Measurements from ENCODE around the gene SPNS3. TPM values are rescaled to one million over a fixed set of nuclear protein-coding genes. Genes with fewer than 3 reads are reported as not detected.

SPNS3 gene, protein sequence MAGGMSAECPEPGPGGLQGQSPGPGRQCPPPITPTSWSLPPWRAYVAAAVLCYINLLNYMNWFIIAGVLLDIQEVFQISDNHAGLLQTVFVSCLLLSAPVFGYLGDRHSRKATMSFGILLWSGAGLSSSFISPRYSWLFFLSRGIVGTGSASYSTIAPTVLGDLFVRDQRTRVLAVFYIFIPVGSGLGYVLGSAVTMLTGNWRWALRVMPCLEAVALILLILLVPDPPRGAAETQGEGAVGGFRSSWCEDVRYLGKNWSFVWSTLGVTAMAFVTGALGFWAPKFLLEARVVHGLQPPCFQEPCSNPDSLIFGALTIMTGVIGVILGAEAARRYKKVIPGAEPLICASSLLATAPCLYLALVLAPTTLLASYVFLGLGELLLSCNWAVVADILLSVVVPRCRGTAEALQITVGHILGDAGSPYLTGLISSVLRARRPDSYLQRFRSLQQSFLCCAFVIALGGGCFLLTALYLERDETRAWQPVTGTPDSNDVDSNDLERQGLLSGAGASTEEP
- 2.2 TPM in 2 replicates for polyA plus RNA-seq (2013)

DNA sequence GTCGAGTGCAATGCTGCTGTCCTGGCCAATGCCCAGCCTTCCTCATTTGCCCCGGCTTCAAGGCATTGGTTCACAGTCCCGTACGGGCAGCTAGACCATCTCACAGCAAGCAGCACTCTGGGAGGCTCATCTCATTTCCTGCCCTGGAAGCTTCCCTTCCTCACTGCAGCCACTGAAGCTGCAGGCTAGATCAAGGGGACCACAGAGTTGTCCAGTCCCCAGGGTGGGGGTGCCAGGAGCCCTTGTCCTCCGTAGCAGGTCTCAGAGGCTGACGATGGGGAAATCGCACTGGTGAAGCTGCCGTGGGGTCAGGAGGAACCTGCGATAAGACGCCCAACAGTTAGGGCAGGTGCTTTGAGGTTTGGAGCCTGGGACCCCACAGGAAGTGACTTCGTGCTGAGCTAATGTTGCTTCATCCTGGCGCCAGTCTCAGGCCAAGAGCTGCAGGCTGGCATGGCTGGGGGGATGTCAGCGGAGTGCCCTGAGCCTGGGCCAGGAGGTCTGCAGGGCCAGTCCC lies at the start of gene SPNS3:
SPNS3 (plus strand) TSS at position 426 of the 517 bp plus-strand sequence; CDS start at position 454, 28 bp downstream.
- H3K4me3 ChIP-seq (ENCODE audit: low read depth, low read length) = no peak within 1 kb of the TSS
- H3K9me3 ChIP-seq (ENCODE audit: insufficient read depth, low read depth, low read length) = no peaks in the 10 kb centered on the region
- no peak within 1 kb of the TSS for H4K91ac ChIP-seq (ENCODE audit: low read depth, low read length)
- H3K79me2 ChIP-seq (ENCODE audit: control insufficient read depth, insufficient read depth, low read length, poor library complexity) = peaks cover 2% of the 10 kb centered on the region
- DNase-seq = no peak
- H3K14ac ChIP-seq (ENCODE audit: low read length) = no peak within 1 kb of the TSS
- no peak within 1 kb of the TSS for H4K12ac ChIP-seq (ENCODE audit: low read depth, low read length)
- H3K79me1 ChIP-seq (ENCODE audit: low read length) = peaks cover 7% of the 10 kb centered on the region
- H3K9ac ChIP-seq (ENCODE audit: low read length) = no peak within 1 kb of the TSS
- no peak within 1 kb of the TSS for H3K23ac ChIP-seq (ENCODE audit: low read length)
- H4K8ac ChIP-seq (ENCODE audit: low read depth, low read length) = no peak within 1 kb of the TSS
- H2AFZ ChIP-seq (ENCODE audit: insufficient read depth, low read length, poor library complexity) = no peak within 1 kb of the TSS
- H3K27me3 ChIP-seq (ENCODE audit: insufficient read depth, low read length) = no peaks in the 10 kb centered on the region
- no peak within 1 kb of the TSS for H3K4me2 ChIP-seq (ENCODE audit: low read length)
- H2BK120ac ChIP-seq (ENCODE audit: insufficient read depth, low read length, poor library complexity) = no peak within 1 kb of the TSS
- H3K4me1 ChIP-seq (ENCODE audit: control insufficient read depth in 1 of 2, insufficient read depth in 2 of 2, low read length in 2 of 2) = peaks cover 5 to 8% of the 10 kb centered on the region in 2 experiments
- no peaks in the 10 kb centered on the region for H3K36me3 ChIP-seq (ENCODE audit: control insufficient read depth in 1 of 2, insufficient read depth in 2 of 2, low read length in 2 of 2)
- no peak within 1 kb of the TSS for H2BK5ac ChIP-seq (ENCODE audit: low read depth, low read length, poor library complexity)
- peak within 1 kb of the TSS; percentile 5 for H2BK12ac ChIP-seq (ENCODE audit: low read length)
- H3K27ac ChIP-seq (ENCODE audit: low read depth, low read length) = no peak within 1 kb of the TSS
- no peak within 1 kb of the TSS for H3K18ac ChIP-seq (ENCODE audit: low read length)
- no peak within 1 kb of the TSS for H2AK5ac ChIP-seq (ENCODE audit: low read length)
- H3K4ac ChIP-seq (ENCODE audit: low read depth, low read length) = no peak within 1 kb of the TSS
- no CpG with 5 or more reads among the region's 13 CpGs for WGBS (ENCODE audit: extremely low coverage, insufficient coverage, insufficient read length)

DNA sequence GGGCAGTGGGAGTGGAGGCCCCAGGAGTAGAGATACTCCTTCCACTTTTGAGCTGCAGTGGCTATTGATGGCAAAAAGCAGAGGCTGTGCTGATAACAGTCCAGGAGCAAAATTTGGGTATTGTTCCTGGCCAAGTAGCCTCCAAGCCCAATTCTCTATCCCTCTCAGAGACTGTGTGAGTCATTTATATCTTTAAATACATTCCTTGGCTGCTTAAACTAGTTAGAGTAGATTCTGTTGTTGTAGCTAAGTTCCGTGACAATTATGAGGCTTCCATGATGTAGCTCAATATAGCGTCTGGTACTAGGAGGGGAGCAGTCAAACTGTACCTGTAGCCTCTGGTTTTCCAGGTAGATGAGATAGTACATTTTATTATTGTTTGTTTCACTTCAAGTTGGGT lies 47.3 kb upstream of the SPNS3 start:
- H4K8ac ChIP-seq (ENCODE audit: low read depth, low read length) = no peak overlapping the region
- H3K14ac ChIP-seq (ENCODE audit: low read length) = no peak overlapping the region
- no peak overlapping the region for H4K91ac ChIP-seq (ENCODE audit: low read depth, low read length)
- H3K79me1 ChIP-seq (ENCODE audit: low read length) = no peaks in the 10 kb centered on the region
- no peak overlapping the region for H3K23ac ChIP-seq (ENCODE audit: low read length)
- H3K9me3 ChIP-seq (ENCODE audit: insufficient read depth, low read depth, low read length) = no peaks in the 10 kb centered on the region
- no peaks in the 10 kb centered on the region for H3K27me3 ChIP-seq (ENCODE audit: insufficient read depth, low read length)
- no peak overlapping the region for H2BK120ac ChIP-seq (ENCODE audit: insufficient read depth, low read length, poor library complexity)
- no peak overlapping the region for H2BK12ac ChIP-seq (ENCODE audit: low read length)
- no peak overlapping the region for H2AK5ac ChIP-seq (ENCODE audit: low read length)
- no peak overlapping the region for H2BK5ac ChIP-seq (ENCODE audit: low read depth, low read length, poor library complexity)
- peak in 1 of 2 donors; percentile 67 for DNase-seq
- H3K9ac ChIP-seq (ENCODE audit: low read length) = no peak overlapping the region
- no peak overlapping the region for H3K27ac ChIP-seq (ENCODE audit: low read depth, low read length)
- no peak overlapping the region for H3K4ac ChIP-seq (ENCODE audit: low read depth, low read length)
- no peak overlapping the region for H4K12ac ChIP-seq (ENCODE audit: low read depth, low read length)
- no peak overlapping the region for H3K18ac ChIP-seq (ENCODE audit: low read length)
- no CpG with 5 or more reads among the region's 2 CpGs for WGBS (ENCODE audit: extremely low coverage, insufficient coverage, insufficient read length)
- no peak overlapping the region for H3K4me3 ChIP-seq (ENCODE audit: low read depth, low read length)
- no peak overlapping the region for H3K4me2 ChIP-seq (ENCODE audit: low read length)
- no peaks in the 10 kb centered on the region for H3K36me3 ChIP-seq (ENCODE audit: control insufficient read depth in 1 of 2, insufficient read depth in 2 of 2, low read length in 2 of 2)
- no peak overlapping the region for H2AFZ ChIP-seq (ENCODE audit: insufficient read depth, low read length, poor library complexity)
- peaks cover 0 to 2% of the 10 kb centered on the region in 2 experiments for H3K4me1 ChIP-seq (ENCODE audit: control insufficient read depth in 1 of 2, insufficient read depth in 2 of 2, low read length in 2 of 2)
- no peaks in the 10 kb centered on the region for H3K79me2 ChIP-seq (ENCODE audit: control insufficient read depth, insufficient read depth, low read length, poor library complexity)

DNA sequence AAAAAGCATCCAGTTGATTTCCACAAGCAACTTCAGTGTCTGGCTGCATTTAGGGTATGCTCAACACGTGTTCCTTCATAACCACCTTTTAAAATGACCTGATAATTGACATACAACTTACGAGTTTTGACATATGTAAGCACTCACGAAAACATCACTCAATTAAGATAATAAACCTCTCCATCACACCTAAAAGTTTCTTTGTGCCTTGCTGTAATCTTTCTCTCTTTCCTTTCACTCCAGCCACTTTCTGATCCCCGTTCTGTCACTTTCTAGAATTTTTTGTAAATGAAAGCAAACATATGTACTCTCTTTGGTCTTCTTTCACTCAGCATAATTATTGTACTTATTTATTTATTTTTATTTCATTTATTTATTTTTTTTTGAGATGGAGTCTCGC lies 46.6 kb upstream of the SPNS3 start:
- no peaks in the 10 kb centered on the region for H3K9me3 ChIP-seq (ENCODE audit: insufficient read depth, low read depth, low read length)
- DNase-seq = no peak

DNA sequence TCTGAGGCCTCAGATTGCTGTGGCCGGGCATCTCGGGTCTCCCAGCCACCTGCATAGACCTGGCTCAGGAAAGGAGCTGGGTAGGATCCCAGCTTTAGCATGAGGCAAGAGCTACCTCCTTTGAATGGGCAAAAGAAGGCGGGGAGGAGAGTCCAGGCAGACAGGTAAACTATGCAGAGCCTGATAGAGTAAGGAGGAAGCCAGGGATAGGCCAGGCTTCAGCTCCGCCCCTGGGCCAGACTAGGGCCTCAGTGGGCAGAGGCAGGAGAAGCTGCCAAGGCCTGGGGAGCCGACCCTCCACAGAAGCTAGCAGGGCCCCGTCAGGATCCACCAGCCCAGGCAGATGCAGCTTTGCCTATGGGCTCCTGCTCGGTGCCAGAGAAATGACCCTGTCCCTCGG lies 44.7 kb upstream of the SPNS3 start:
- H3K79me2 ChIP-seq (ENCODE audit: control insufficient read depth, insufficient read depth, low read length, poor library complexity) = peaks cover 2% of the 10 kb centered on the region
- peak in 1 of 2 donors; percentile 59 for DNase-seq
- no peak overlapping the region for H3K4ac ChIP-seq (ENCODE audit: low read depth, low read length)
- H4K8ac ChIP-seq (ENCODE audit: low read depth, low read length) = peak overlapping the region; percentile 53
- peaks cover 4% of the 10 kb centered on the region for H3K79me1 ChIP-seq (ENCODE audit: low read length)
- H2BK12ac ChIP-seq (ENCODE audit: low read length) = no peak overlapping the region
- no CpG with 5 or more reads among the region's 8 CpGs for WGBS (ENCODE audit: extremely low coverage, insufficient coverage, insufficient read length)
- H2AK5ac ChIP-seq (ENCODE audit: low read length) = no peak overlapping the region
- H3K4me2 ChIP-seq (ENCODE audit: low read length) = no peak overlapping the region
- H3K4me3 ChIP-seq (ENCODE audit: low read depth, low read length) = no peak overlapping the region
- no peak overlapping the region for H4K12ac ChIP-seq (ENCODE audit: low read depth, low read length)
- no peaks in the 10 kb centered on the region for H3K27me3 ChIP-seq (ENCODE audit: insufficient read depth, low read length)
- H3K9ac ChIP-seq (ENCODE audit: low read length) = no peak overlapping the region
- H2BK120ac ChIP-seq (ENCODE audit: insufficient read depth, low read length, poor library complexity) = no peak overlapping the region
- no peak overlapping the region for H3K23ac ChIP-seq (ENCODE audit: low read length)
- no peak overlapping the region for H2AFZ ChIP-seq (ENCODE audit: insufficient read depth, low read length, poor library complexity)
- H3K14ac ChIP-seq (ENCODE audit: low read length) = no peak overlapping the region
- no peaks in the 10 kb centered on the region for H3K9me3 ChIP-seq (ENCODE audit: insufficient read depth, low read depth, low read length)
- H4K91ac ChIP-seq (ENCODE audit: low read depth, low read length) = no peak overlapping the region
- no peak overlapping the region for H2BK5ac ChIP-seq (ENCODE audit: low read depth, low read length, poor library complexity)
- no peaks in the 10 kb centered on the region for H3K36me3 ChIP-seq (ENCODE audit: control insufficient read depth in 1 of 2, insufficient read depth in 2 of 2, low read length in 2 of 2)
- H3K18ac ChIP-seq (ENCODE audit: low read length) = no peak overlapping the region
- H3K4me1 ChIP-seq (ENCODE audit: control insufficient read depth in 1 of 2, insufficient read depth in 2 of 2, low read length in 2 of 2) = peaks cover 7 to 8% of the 10 kb centered on the region in 2 experiments
- no peak overlapping the region for H3K27ac ChIP-seq (ENCODE audit: low read depth, low read length)

More for the DNA sequence above, 46.6 kb upstream of the SPNS3 start:
- H3K4ac ChIP-seq (ENCODE audit: low read depth, low read length) = no peak overlapping the region
- H3K4me2 ChIP-seq (ENCODE audit: low read length) = no peak overlapping the region
- WGBS (ENCODE audit: extremely low coverage, insufficient coverage, insufficient read length) = no CpG with 5 or more reads among the region's 5 CpGs
- no peak overlapping the region for H3K18ac ChIP-seq (ENCODE audit: low read length)
- H3K14ac ChIP-seq (ENCODE audit: low read length) = no peak overlapping the region
- H3K23ac ChIP-seq (ENCODE audit: low read length) = no peak overlapping the region
- no peak overlapping the region for H3K27ac ChIP-seq (ENCODE audit: low read depth, low read length)
- H2BK120ac ChIP-seq (ENCODE audit: insufficient read depth, low read length, poor library complexity) = no peak overlapping the region
- H2BK5ac ChIP-seq (ENCODE audit: low read depth, low read length, poor library complexity) = no peak overlapping the region
- no peak overlapping the region for H4K91ac ChIP-seq (ENCODE audit: low read depth, low read length)
- H3K79me2 ChIP-seq (ENCODE audit: control insufficient read depth, insufficient read depth, low read length, poor library complexity) = no peaks in the 10 kb centered on the region
- no peaks in the 10 kb centered on the region for H3K36me3 ChIP-seq (ENCODE audit: control insufficient read depth in 1 of 2, insufficient read depth in 2 of 2, low read length in 2 of 2)
- H4K8ac ChIP-seq (ENCODE audit: low read depth, low read length) = no peak overlapping the region
- no peak overlapping the region for H2AFZ ChIP-seq (ENCODE audit: insufficient read depth, low read length, poor library complexity)
- H2AK5ac ChIP-seq (ENCODE audit: low read length) = no peak overlapping the region
- no peak overlapping the region for H2BK12ac ChIP-seq (ENCODE audit: low read length)
- no peaks in the 10 kb centered on the region for H3K27me3 ChIP-seq (ENCODE audit: insufficient read depth, low read length)
- H3K79me1 ChIP-seq (ENCODE audit: low read length) = no peaks in the 10 kb centered on the region
- peaks cover 0 to 2% of the 10 kb centered on the region in 2 experiments for H3K4me1 ChIP-seq (ENCODE audit: control insufficient read depth in 1 of 2, insufficient read depth in 2 of 2, low read length in 2 of 2)
- H4K12ac ChIP-seq (ENCODE audit: low read depth, low read length) = no peak overlapping the region
- H3K9ac ChIP-seq (ENCODE audit: low read length) = no peak overlapping the region
- no peak overlapping the region for H3K4me3 ChIP-seq (ENCODE audit: low read depth, low read length)

Measured in trophoblast cell (in vitro differentiated cells and primary cell).